ENCODE measurements around the gene PKIG. TPM values are rescaled to one million over a fixed set of nuclear protein-coding genes. Genes with fewer than 3 reads are reported as not detected.

PKIG gene
- total RNA-seq, 1 donor from 2014 or later: 51.6 TPM

DNA sequence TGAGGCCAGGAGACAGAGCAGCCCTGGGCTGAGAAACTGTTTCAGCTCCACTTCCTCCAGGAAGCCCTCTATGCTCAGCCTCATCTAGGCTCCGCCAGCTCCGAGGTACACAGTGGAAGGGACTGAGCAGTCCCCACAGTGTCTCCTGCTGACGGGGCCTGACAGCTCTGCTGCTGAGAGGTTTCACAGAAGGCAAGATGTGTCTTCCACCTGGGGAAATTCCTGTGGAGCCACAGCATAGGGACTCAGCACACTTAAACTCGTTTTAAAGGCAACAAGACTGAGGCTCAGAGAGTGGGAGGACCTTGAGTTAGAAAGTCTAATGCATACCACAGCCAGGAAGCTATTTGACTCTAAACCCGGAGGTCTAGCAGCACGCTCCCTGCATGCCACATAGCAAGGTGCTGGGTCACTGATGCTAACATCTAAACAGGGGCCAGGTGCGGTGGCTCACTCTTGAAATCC is 62.3 kb downstream of the PKIG start:
- DNase-seq (ENCODE audit: low spot score in 2 of 2, unreplicated experiment in 2 of 2): no peak
- Mint-ChIP-seq H3K27me3 (ENCODE audit: low read depth) (no peaks in the 10 kb centered on the region), H3K36me3 (peaks cover 5% of the 10 kb centered on the region), H3K4me1 (peaks cover 27% of the 10 kb centered on the region), H3K4me3 (no peak overlapping the region), H3K27ac (no peak overlapping the region), H3K9me3 (peaks cover 4% of the 10 kb centered on the region)
- TF ChIP-seq, protein P1, sequence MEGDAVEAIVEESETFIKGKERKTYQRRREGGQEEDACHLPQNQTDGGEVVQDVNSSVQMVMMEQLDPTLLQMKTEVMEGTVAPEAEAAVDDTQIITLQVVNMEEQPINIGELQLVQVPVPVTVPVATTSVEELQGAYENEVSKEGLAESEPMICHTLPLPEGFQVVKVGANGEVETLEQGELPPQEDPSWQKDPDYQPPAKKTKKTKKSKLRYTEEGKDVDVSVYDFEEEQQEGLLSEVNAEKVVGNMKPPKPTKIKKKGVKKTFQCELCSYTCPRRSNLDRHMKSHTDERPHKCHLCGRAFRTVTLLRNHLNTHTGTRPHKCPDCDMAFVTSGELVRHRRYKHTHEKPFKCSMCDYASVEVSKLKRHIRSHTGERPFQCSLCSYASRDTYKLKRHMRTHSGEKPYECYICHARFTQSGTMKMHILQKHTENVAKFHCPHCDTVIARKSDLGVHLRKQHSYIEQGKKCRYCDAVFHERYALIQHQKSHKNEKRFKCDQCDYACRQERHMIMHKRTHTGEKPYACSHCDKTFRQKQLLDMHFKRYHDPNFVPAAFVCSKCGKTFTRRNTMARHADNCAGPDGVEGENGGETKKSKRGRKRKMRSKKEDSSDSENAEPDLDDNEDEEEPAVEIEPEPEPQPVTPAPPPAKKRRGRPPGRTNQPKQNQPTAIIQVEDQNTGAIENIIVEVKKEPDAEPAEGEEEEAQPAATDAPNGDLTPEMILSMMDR (IDR thresholded peaks at IDR 0.05; ENCODE audit: unreplicated experiment): no peak

GRCh38 chr20:44646023-44646640 is 63.8 kb downstream of the PKIG start:
- Mint-ChIP-seq H3K4me3 (no peak overlapping the region), H3K9me3 (no peaks in the 10 kb centered on the region), H3K4me1 (peaks cover 29% of the 10 kb centered on the region), H3K27ac (no peak overlapping the region), H3K36me3 (no peaks in the 10 kb centered on the region), H3K27me3 (ENCODE audit: low read depth) (no peaks in the 10 kb centered on the region)
- TF ChIP-seq, protein P1 (IDR thresholded peaks at IDR 0.05; ENCODE audit: unreplicated experiment): no peak
- DNase-seq (ENCODE audit: low spot score in 2 of 2, unreplicated experiment in 2 of 2): no peak

- Mint-ChIP-seq H3K9me3 (no peaks in the 10 kb centered on the region), H3K4me3 (no peak overlapping the region)
These were observed 64.4 kb downstream of the PKIG start for GRCh38 chr20:44646641-44647274.

GRCh38 chr20:44648068-44648467 is 65.7 kb downstream of the PKIG start:
- TF ChIP-seq, protein P1 (IDR thresholded peaks at IDR 0.05; ENCODE audit: unreplicated experiment): no peak
- Mint-ChIP-seq H3K9me3 (no peaks in the 10 kb centered on the region), H3K27me3 (ENCODE audit: low read depth) (peaks cover under 1% of the 10 kb centered on the region), H3K4me3 (no peak overlapping the region), H3K36me3 (no peaks in the 10 kb centered on the region), H3K27ac (no peak overlapping the region), H3K4me1 (peaks cover 19% of the 10 kb centered on the region)
- DNase-seq (ENCODE audit: low spot score in 2 of 2, unreplicated experiment in 2 of 2): no peak

More at GRCh38 chr20:44646641-44647274, 64.4 kb downstream of the PKIG start:
- H3K27me3 Mint-ChIP-seq (ENCODE audit: low read depth): no peaks in the 10 kb centered on the region
- TF ChIP-seq, protein P1 (IDR thresholded peaks at IDR 0.05; ENCODE audit: unreplicated experiment): no peak
- H3K27ac Mint-ChIP-seq: no peak overlapping the region
- H3K4me1 Mint-ChIP-seq: peaks cover 25% of the 10 kb centered on the region
- no peaks in the 10 kb centered on the region for H3K36me3 Mint-ChIP-seq
- DNase-seq (ENCODE audit: low spot score in 2 of 2, unreplicated experiment in 2 of 2): no peak

GRCh38 chr20:44648579-44648978 is 66.2 kb downstream of the PKIG start:
- Mint-ChIP-seq H3K27ac (no peak overlapping the region), H3K4me3 (no peak overlapping the region), H3K4me1 (peaks cover 17% of the 10 kb centered on the region), H3K27me3 (ENCODE audit: low read depth) (peaks cover 3% of the 10 kb centered on the region), H3K36me3 (no peaks in the 10 kb centered on the region), H3K9me3 (no peaks in the 10 kb centered on the region)
- DNase-seq (ENCODE audit: low spot score in 2 of 2, unreplicated experiment in 2 of 2): no peak
- TF ChIP-seq, protein P1 (IDR thresholded peaks at IDR 0.05; ENCODE audit: unreplicated experiment): no peak

All from mesothelial cell of epicardium (in vitro differentiated cells).